ENCODE measurements around the gene NLK. TPM values are rescaled to one million over a fixed set of nuclear protein-coding genes. Genes with fewer than 3 reads are reported as not detected.

NLK gene
- total RNA-seq, 1 experiment from 2014 or later = 31.8 TPM

DNA sequence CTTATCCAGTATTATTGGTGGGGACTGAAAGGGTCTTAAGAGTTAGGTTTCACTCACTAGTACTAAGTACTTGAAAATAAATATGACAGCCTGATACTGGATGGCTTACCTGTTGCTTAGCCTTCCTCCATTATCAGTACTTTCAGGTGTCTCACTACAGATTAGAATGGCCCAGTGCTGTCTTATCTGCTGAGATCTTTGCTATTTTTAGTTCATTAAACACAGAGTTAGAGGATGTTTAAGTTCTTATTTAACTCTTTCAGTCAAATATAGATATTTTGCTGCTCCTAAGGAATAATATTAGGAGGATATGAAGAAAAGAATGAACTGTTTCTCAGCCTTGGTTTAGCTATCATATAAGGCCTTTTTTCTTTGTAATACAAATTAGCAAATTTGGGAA is 74.8 kb downstream of the NLK start:
- no peak overlapping the region for H2BK20ac ChIP-seq (ENCODE audit: low read depth, low read length, poor library complexity, severe bottlenecking)

More for the DNA sequence above, 74.8 kb downstream of the NLK start:
- H3K27ac ChIP-seq (ENCODE audit: insufficient read length, low read depth, low read length) = no peak overlapping the region
- H2BK120ac ChIP-seq (ENCODE audit: low read depth, low read length, poor library complexity, severe bottlenecking) = no peak overlapping the region
- DNase-seq = no peak
- H3K4me1 Mint-ChIP-seq = peaks cover 43 to 45% of the 10 kb centered on the region in 2 experiments
- no peak overlapping the region for H2BK15ac ChIP-seq (ENCODE audit: low read depth, low read length)
- no peaks in the 10 kb centered on the region for H3K27me3 Mint-ChIP-seq (ENCODE audit: low read depth)
- H3K14ac ChIP-seq (ENCODE audit: insufficient read depth, low read length) = no peak overlapping the region
- H2BK5ac ChIP-seq (ENCODE audit: insufficient read length, low read length) = no peak overlapping the region
- no peak overlapping the region for H2AFZ ChIP-seq (ENCODE audit: low read length)
- H3K18ac ChIP-seq (ENCODE audit: insufficient read length, low read depth, low read length) = no peak overlapping the region
- H3K27ac Mint-ChIP-seq = peak overlapping the region in 1 of 3 experiments; percentile 45; a peak in 1 of 7 replicates
- no peak overlapping the region for H4K5ac ChIP-seq (ENCODE audit: insufficient read length, low read depth, low read length)
- H3K4me1 ChIP-seq (ENCODE audit: insufficient read depth, low read length) = peaks cover 13% of the 10 kb centered on the region
- H3K23ac ChIP-seq (ENCODE audit: insufficient read length, low read depth, low read length) = no peak overlapping the region
- H4K20me1 ChIP-seq (ENCODE audit: control insufficient read depth, insufficient read depth, insufficient read length) = no peaks in the 10 kb centered on the region
- no peaks in the 10 kb centered on the region for H3K9me3 ChIP-seq (ENCODE audit: control insufficient read depth, low read depth, low read length)
- H3K9me3 Mint-ChIP-seq = no peaks in the 10 kb centered on the region
- peaks cover 0 to under 1% (median 0%) of the 10 kb centered on the region in 3 experiments; a peak in 1 of 7 replicates for H3K36me3 Mint-ChIP-seq (ENCODE audit: insufficient read depth in 1 of 3, low read depth in 3 of 3)
- no peaks in the 10 kb centered on the region for H3K23me2 ChIP-seq (ENCODE audit: insufficient read length, low read depth, low read length, poor library complexity, severe bottlenecking)
- H3K4me2 ChIP-seq (ENCODE audit: insufficient read depth, insufficient read length, low read length) = no peak overlapping the region
- H2AK5ac ChIP-seq (ENCODE audit: insufficient read length, low read length) = no peak overlapping the region
- no peak overlapping the region for H4K91ac ChIP-seq (ENCODE audit: insufficient read length, low read depth, low read length)
- no peak overlapping the region for H3K56ac ChIP-seq (ENCODE audit: insufficient read length, low read depth, low read length)
- TF ChIP-seq, protein P1, sequence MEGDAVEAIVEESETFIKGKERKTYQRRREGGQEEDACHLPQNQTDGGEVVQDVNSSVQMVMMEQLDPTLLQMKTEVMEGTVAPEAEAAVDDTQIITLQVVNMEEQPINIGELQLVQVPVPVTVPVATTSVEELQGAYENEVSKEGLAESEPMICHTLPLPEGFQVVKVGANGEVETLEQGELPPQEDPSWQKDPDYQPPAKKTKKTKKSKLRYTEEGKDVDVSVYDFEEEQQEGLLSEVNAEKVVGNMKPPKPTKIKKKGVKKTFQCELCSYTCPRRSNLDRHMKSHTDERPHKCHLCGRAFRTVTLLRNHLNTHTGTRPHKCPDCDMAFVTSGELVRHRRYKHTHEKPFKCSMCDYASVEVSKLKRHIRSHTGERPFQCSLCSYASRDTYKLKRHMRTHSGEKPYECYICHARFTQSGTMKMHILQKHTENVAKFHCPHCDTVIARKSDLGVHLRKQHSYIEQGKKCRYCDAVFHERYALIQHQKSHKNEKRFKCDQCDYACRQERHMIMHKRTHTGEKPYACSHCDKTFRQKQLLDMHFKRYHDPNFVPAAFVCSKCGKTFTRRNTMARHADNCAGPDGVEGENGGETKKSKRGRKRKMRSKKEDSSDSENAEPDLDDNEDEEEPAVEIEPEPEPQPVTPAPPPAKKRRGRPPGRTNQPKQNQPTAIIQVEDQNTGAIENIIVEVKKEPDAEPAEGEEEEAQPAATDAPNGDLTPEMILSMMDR (conservative IDR thresholded peaks at IDR 0.05) = no peak
- no peak overlapping the region for H2BK12ac ChIP-seq (ENCODE audit: insufficient read length, low read depth, low read length)
- H3K4me3 Mint-ChIP-seq = no peak overlapping the region
- H4K8ac ChIP-seq (replicated peaks; ENCODE audit: insufficient read length, low read depth, low read length) = no peak overlapping the region
- no peaks in the 10 kb centered on the region for H3K27me3 ChIP-seq (ENCODE audit: insufficient read depth, low read length)
- no peak overlapping the region for H3K4ac ChIP-seq (ENCODE audit: low read depth, low read length)
- H3K9ac ChIP-seq (ENCODE audit: extremely low read depth, insufficient read length, low read length) = no peak overlapping the region
- H3T11ph ChIP-seq (ENCODE audit: low read length) = no peak overlapping the region
- H3K79me2 ChIP-seq (ENCODE audit: insufficient read depth, low read length) = no peaks in the 10 kb centered on the region
- no peaks in the 10 kb centered on the region for H3K79me1 ChIP-seq (ENCODE audit: insufficient read depth, low read depth, low read length, poor library complexity, severe bottlenecking)

All from H9 (cell line).